ENCODE data around the gene GNMT.
"Not testable (repeated sequence)": the region's sequence is repeated elsewhere in the genome, so short reads cannot be mapped to it uniquely, and the experiment has no call there.

GRCh38 chr6:42998205-42998604, 37.7 kb downstream of the GNMT start:
- TF ChIP-seq NRF1 (conservative IDR thresholded peaks at IDR 0.05; ENCODE audit: low read depth, low read length); REST (IDR thresholded peaks at IDR 0.05; ENCODE audit: low read depth, low read length); CTCF (IDR thresholded peaks at IDR 0.05 in 2 of 3, conservative IDR thresholded peaks at IDR 0.05 in 1 of 3; ENCODE audit: control insufficient read depth in 2 of 3, extremely low read depth in 1 of 3, insufficient read depth in 1 of 3, low read depth in 3 of 3, low read length in 3 of 3); SMARCA5 (IDR thresholded peaks at IDR 0.05); ZNF384 (IDR thresholded peaks at IDR 0.05; ENCODE audit: borderline replicate concordance, low read depth, low read length); HDAC2 (IDR thresholded peaks at IDR 0.05); RELA (IDR thresholded peaks at IDR 0.05; ENCODE audit: borderline replicate concordance, partially characterized antibody); ATF2 (IDR thresholded peaks at IDR 0.05; ENCODE audit: low read length); CREB1 (IDR thresholded peaks at IDR 0.05; ENCODE audit: low read depth): not testable (repeated sequence)
